Upper lobe of left lung (tissue), 4 donors: ENCODE measurements around the gene RPS6KL1.

Source experiments
- EP300 ChIP-seq, 4 donors: sonication (generic); formaldehyde crosslinking; IDR thresholded peaks; one replicate each; pipeline ENCODE4 v1.5.1; 2017; ENCODE audit warnings: antibody characterized with exemption in 4 of 4, control low read depth in 2 of 4
- POLR2A ChIP-seq, 4 donors: fragments of 450-650 bp; IDR thresholded peaks; one replicate each; pipeline ENCODE4 v1.5.1; 2016 to 2017; ENCODE audit warnings: antibody characterized with exemption in 4 of 4, mild to moderate bottlenecking in 2 of 4
- POLR2AphosphoS5 ChIP-seq, 2 donors: sonication (generic); formaldehyde crosslinking; IDR thresholded peaks; one replicate each; pipeline ENCODE4 v1.5.1; 2017; ENCODE audit warnings: antibody characterized with exemption in 2 of 2
- TF ChIP-seq, protein P1 (sequence below), 6 experiments: fragments of 450-650 bp in 4 of 6; fragments of 200-600 bp in 2 of 6; sonication (generic) in 2 of 6; IDR thresholded peaks; one replicate each; pipeline ENCODE4 v1.5.1; 2016 to 2019; ENCODE audit warnings: antibody characterized with exemption in 6 of 6

GRCh38 chr14:74948228-74949175 is 25.4 kb upstream of the RPS6KL1 start:
- TF ChIP-seq POLR2A (IDR thresholded peaks at IDR 0.05) = no peak
- TF ChIP-seq, protein P1, sequence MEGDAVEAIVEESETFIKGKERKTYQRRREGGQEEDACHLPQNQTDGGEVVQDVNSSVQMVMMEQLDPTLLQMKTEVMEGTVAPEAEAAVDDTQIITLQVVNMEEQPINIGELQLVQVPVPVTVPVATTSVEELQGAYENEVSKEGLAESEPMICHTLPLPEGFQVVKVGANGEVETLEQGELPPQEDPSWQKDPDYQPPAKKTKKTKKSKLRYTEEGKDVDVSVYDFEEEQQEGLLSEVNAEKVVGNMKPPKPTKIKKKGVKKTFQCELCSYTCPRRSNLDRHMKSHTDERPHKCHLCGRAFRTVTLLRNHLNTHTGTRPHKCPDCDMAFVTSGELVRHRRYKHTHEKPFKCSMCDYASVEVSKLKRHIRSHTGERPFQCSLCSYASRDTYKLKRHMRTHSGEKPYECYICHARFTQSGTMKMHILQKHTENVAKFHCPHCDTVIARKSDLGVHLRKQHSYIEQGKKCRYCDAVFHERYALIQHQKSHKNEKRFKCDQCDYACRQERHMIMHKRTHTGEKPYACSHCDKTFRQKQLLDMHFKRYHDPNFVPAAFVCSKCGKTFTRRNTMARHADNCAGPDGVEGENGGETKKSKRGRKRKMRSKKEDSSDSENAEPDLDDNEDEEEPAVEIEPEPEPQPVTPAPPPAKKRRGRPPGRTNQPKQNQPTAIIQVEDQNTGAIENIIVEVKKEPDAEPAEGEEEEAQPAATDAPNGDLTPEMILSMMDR (IDR thresholded peaks at IDR 0.05) = no peak
- TF ChIP-seq EP300 (IDR thresholded peaks at IDR 0.05) = no peak
- no peak for TF ChIP-seq POLR2AphosphoS5 (IDR thresholded peaks at IDR 0.05)
